ENCODE measurements around the gene SYAP1.
"Not testable (repeated sequence)": the region's sequence is repeated elsewhere in the genome, so short reads cannot be mapped to it uniquely, and the experiment has no call there.

Gene SYAP1, protein sequence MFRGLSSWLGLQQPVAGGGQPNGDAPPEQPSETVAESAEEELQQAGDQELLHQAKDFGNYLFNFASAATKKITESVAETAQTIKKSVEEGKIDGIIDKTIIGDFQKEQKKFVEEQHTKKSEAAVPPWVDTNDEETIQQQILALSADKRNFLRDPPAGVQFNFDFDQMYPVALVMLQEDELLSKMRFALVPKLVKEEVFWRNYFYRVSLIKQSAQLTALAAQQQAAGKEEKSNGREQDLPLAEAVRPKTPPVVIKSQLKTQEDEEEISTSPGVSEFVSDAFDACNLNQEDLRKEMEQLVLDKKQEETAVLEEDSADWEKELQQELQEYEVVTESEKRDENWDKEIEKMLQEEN

GRCh38 chrX:16719334-16720084 is at the start of gene SYAP1:
SYAP1 (plus strand) TSS chrX:16719612; CDS start chrX:16719725, 113 bp downstream.
- DNase-seq, result peak; percentile 98

GRCh38 chrX:16671005-16671404 is 48.4 kb upstream of the SYAP1 start:
- peak; percentile 51 for DNase-seq

DNA sequence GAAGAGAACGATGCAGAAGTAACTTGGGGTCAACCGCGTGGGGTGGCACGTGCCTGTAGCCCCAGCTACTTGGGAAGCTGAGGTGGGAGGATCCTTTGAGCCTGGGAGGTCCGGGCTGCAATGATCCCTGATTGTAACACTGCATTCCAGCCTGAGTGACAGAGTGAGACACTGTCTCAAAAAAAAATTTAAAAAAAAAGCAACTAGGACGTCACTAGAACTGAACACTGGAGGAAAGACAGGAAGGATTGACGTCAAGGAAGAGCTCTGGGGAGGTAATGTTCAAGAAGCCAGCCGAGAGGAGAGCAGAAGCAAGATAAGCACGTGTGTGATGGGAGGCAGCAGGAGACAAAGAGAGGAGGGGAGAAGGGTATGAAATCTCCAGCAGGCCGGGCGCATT is 40.7 kb upstream of the SYAP1 start:
- no peak for DNase-seq

GRCh38 chrX:16683007-16683664 is 36.3 kb upstream of the SYAP1 start:
- no peak for DNase-seq

DNA sequence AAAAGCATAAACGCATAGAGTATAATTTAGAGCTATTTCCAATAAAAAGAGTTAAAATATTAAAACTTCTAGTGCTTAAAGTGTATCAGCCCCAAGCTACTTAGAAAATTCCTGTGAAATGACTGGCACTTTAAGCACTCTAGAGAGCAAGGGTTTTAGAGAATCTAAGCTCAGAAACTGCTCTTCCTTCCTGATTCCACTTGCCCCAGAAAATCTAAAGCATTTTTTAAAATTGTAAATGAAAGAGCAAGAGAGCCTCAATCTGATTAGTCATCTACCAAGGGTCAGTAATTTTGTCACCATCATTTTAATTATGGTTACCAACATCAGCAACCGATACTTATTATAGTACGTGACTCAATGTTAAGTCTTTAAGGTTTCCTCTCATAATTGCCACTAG is 31.9 kb upstream of the SYAP1 start:
- DNase-seq, result no peak

DNA sequence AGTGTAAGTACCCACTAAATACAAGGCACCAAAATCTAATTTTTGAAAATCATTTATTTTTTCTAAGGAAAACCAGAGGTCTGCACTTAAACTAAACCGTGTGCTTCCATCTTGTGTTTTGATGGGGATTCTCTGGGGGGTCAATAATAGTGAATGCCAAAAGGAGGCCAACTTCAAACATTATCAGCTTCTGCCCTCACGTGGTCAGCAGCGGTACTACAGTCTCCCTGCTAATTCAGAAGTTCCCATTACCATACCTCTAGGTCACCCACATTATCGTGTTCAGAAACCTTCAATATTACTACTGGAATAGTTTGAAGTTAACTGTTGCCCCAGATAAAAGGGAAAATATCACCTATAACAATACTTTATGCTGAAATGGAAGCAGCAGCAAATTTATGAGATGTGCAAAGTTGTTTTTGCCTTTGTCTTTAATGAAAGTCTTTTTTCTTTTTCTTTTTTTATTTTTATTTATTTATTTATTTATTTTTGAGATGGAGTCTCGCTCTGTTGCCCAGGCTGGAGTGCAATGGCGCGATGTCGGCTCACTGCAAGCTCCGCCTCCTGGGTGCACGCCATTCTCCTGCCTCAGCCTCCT is 24.2 kb upstream of the SYAP1 start:
- peak; percentile 43 for DNase-seq

- DNase-seq, result no peak
Observed at GRCh38 chrX:16696956-16697355, 22.5 kb upstream of the SYAP1 start.

- no peak for DNase-seq
Observed at GRCh38 chrX:16699389-16699788, 20.0 kb upstream of the SYAP1 start.

DNA sequence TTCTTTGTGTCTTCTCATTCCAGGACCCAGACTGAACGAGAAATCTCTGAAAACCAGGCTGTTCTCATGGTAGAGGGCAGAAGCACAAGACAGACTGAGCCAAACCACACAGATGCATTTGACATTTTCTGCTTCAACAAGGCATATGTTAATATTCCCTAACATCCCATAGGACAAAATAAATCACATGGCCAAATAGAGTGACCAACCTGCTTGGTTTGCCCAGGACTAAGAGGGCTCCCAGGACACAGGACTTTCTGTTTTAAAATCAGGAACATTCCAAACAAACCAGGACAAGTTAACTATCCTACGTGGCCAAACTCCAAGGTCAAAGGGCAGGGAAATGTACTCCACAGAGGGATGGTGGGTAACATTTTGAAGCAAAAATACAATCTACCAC is 18.7 kb upstream of the SYAP1 start:
- DNase-seq, result no peak

- no peak for DNase-seq
Observed at GRCh38 chrX:16702700-16703599, 16.5 kb upstream of the SYAP1 start.

DNA sequence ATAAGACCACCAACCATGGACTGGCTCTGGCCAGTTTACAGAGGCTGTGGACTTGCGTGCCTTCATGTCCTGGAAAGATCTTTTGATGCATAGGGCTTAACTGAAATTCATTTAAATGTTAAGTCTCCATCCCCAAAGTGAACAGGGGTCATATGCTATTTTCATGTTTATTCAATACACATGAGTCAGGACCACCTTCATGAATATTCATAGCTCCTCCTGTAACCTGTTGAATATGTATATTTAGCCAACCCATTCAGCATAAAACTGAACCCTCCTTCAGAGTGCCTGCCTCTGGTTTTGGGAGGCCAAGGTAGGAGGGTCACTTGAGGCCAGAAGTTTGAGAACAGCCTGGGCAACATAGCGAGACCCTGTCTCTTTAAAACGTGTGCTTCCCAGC is 14.0 kb upstream of the SYAP1 start:
- no peak for DNase-seq

- no peak for DNase-seq
Observed at GRCh38 chrX:16708016-16708415, 11.4 kb upstream of the SYAP1 start.

GRCh38 chrX:16711219-16711811 is 8.1 kb upstream of the SYAP1 start:
- peak; percentile 42 for DNase-seq

DNA sequence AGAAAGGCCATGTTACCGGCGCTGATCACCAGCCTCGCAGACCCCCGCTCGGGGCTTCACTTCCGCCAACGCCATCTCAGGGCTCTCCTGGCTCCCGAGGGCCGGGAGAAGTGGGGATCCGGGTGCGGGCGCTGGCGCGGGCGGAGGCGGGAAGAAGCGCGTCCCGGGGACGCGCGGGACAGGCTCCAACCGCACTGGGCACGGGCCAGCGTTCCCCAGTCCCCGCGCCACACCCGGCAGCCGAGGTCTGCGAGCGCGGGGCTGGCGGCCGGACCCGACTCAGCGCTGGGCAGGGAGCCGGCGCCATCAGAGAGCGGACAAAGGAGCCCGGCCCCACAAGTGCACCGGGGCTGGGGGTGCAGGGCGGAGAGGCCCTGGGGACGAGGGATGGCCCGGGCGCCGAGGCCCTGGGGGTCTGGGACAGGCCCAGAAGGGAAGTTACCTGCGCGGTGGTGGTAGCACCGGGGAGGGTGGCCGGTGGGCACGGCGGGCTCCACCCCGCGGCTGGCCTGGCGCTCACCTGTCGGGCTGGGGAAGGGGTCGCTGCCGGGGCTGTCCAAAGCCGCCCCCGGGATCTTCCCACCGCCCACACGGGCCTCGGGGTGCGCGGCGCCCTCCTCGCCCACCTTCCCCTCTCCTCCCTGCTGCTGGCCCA is 7.4 kb upstream of the SYAP1 start:
- DNase-seq, result peak; percentile 55

DNA sequence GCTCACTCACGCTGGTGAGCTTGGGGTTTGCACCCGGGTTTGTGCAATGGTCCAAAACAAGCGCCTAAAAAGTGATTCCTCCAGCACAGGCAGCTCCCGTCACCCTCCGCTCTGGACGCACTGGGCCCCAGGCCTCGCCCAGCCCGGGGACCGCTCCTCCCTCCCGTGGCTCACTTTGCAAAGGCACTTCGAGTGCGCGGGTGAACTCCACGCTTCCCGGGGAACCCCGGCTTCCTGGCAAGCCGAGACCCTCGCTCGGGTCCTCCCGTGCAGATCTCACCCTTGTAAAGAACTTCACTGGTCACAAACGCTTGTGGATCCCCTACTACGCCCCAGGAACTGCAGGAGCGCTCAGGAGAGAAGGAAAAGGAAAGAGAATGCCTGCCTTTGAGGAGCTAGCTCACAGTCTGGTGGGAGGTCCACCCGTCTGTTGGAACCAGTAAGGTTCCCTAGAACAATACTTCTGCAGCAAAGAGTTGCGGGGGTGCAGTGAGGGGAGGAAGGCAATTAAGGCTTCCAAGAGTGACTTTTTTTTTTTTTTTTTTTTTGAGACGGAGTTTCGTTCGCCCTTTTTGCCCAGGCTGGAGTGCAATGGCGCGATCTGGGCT is 6.8 kb upstream of the SYAP1 start, which contains the start of gene CTPS2:
Gene CTPS2, minus strand, starts transcription at position 122 of the 608 bp plus-strand sequence. CDS start 9,767 bp downstream, outside the sequence.
- peak; percentile 74 for DNase-seq

- DNase-seq, result no peak
Observed at GRCh38 chrX:16714504-16714903, 4.9 kb upstream of the SYAP1 start.

GRCh38 chrX:16715638-16716037 is 3.8 kb upstream of the SYAP1 start:
- not testable (repeated sequence) for DNase-seq

- DNase-seq, result not testable (repeated sequence)
Observed at GRCh38 chrX:16716451-16716850, 3.0 kb upstream of the SYAP1 start.

DNA sequence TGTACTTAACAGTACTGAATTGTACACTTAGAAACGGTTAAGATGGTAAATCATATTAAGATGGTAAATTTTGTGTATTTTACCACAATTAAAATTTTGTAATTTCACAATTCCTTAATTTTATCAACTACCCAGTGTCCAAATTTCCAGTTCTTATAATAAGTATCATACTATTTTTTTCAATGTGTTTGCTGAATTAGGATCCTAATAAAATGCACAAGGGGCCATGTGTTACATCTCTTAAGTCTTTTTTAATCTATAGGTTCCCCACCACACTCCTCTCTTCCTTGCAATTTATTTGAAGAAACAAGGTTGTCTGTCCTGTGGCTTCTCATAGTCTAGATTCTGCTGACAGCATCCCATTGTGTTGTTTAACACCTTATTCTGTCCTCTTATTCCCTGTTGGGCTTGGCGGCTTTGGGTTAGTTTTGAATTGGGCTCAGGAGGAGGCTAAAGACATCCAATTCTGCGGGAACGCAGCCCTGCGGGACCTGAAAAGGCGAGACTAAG is 533 bp upstream of the SYAP1 start:
- no peak for DNase-seq

GRCh38 chrX:16722481-16722880 is 3.1 kb downstream of the SYAP1 start:
- DNase-seq, result no peak
